ENCODE results near the gene TTLL4. TPM values are rescaled to one million over a fixed set of nuclear protein-coding genes. Genes with fewer than 3 reads are reported as not detected.
A peak's percentile ranks its signal among the peaks of the same experiment; 100 is the strongest.

Gene TTLL4
- total and polyA plus RNA-seq, 4 donors, result 18.6 to 30.5 (median 22.3) TPM

DNA sequence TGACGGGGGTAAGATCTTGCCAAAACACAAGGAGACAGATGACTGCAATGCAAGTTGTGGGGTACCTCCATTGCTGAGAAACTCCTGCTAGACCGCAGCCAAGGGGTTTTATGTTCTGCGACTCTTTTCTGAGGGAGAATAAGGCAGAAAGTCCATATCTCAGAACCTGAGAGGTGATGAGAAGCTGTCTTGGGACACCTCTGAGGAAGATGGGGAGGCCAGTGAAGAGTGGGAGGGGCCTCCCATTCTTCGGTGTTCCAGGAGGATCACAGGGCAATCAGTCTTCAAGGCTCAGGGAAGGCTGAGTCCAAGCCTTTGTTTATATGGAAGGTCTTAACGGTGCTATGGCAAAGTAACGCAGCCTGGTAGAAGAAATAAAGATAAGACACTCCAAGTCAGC, 89.4 kb downstream of the TTLL4 start:
- H3K4me1 ChIP-seq (ENCODE audit: control insufficient read depth in 5 of 5, insufficient read depth in 5 of 5, low read length in 5 of 5), result peaks cover 0 to 17% (median 5%) of the 10 kb centered on the region in 5 donors
- ATAC-seq (ENCODE audit: insufficient read depth, low FRiP score), result no peak
- DNase-seq, result no peak
- no peaks in the 10 kb centered on the region for H3K27me3 ChIP-seq (ENCODE audit: control insufficient read depth in 3 of 3, insufficient read depth in 3 of 3, low read length in 2 of 3)
- WGBS, 2 donors, result 60 to 68% methylated on average over 6 of the region's 6 CpGs
- H3K9ac ChIP-seq (ENCODE audit: insufficient read depth in 1 of 2, low read length in 2 of 2), result no peak overlapping the region
- no peaks in the 10 kb centered on the region for H3K36me3 ChIP-seq (ENCODE audit: control insufficient read depth in 4 of 4, insufficient read depth in 4 of 4, low read length in 4 of 4)
- TF ChIP-seq, protein P1, sequence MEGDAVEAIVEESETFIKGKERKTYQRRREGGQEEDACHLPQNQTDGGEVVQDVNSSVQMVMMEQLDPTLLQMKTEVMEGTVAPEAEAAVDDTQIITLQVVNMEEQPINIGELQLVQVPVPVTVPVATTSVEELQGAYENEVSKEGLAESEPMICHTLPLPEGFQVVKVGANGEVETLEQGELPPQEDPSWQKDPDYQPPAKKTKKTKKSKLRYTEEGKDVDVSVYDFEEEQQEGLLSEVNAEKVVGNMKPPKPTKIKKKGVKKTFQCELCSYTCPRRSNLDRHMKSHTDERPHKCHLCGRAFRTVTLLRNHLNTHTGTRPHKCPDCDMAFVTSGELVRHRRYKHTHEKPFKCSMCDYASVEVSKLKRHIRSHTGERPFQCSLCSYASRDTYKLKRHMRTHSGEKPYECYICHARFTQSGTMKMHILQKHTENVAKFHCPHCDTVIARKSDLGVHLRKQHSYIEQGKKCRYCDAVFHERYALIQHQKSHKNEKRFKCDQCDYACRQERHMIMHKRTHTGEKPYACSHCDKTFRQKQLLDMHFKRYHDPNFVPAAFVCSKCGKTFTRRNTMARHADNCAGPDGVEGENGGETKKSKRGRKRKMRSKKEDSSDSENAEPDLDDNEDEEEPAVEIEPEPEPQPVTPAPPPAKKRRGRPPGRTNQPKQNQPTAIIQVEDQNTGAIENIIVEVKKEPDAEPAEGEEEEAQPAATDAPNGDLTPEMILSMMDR (IDR thresholded peaks at IDR 0.05; ENCODE audit: control extremely low read depth, extremely low read depth), result no peak
- no peak overlapping the region for H3K4me3 ChIP-seq
- peaks cover 0 to 6% (median 3%) of the 10 kb centered on the region in 4 donors for H3K9me3 ChIP-seq (ENCODE audit: control insufficient read depth in 4 of 4, insufficient read depth in 3 of 4, low read length in 3 of 4)
- H3K27ac ChIP-seq (ENCODE audit: low read depth in 1 of 2, low read length in 1 of 2), result no peak overlapping the region

DNA sequence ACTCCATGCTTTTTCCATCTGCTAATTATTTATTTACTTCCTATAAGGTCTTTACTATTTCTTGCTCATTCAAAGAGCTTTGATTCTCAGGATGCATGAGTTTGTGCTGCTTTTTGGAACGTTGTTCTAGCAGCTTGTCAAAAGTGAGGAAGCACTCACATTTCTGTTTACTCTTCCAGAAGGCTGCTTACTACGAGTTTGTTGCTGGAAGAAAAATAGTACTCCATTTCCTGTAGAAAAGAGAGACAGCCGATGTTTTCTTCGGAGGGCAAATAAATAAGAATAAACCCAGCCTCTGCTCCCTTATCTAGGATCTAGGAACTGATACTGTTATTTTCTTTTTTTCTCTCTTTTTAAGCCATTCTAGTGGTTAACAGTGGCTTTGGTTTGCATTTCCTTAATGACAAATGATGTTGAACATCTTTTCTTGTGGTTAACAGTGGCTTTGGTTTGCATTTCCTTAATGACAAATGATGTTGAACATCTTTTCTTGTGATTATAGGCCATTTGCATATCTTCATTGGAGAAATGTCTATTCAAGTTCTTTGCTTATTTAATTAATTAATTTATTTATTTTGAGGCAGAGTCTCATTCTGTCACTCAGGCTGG, 91.9 kb downstream of the TTLL4 start:
- Histone ChIP-seq H3K27ac (ENCODE audit: low read depth in 1 of 2, low read length in 1 of 2) (no peak overlapping the region), H3K36me3 (ENCODE audit: control insufficient read depth in 4 of 4, insufficient read depth in 4 of 4, low read length in 4 of 4) (no peaks in the 10 kb centered on the region), H3K4me3 (no peak overlapping the region), H3K27me3 (ENCODE audit: control insufficient read depth in 3 of 3, insufficient read depth in 3 of 3, low read length in 2 of 3) (no peaks in the 10 kb centered on the region), H3K4me1 (ENCODE audit: control insufficient read depth in 5 of 5, insufficient read depth in 5 of 5, low read length in 5 of 5) (peaks cover 0 to 27% (median 6%) of the 10 kb centered on the region in 5 donors), H3K9me3 (ENCODE audit: control insufficient read depth in 4 of 4, insufficient read depth in 3 of 4, low read length in 3 of 4) (peaks cover 0 to 6% (median 3%) of the 10 kb centered on the region in 4 donors), H3K9ac (ENCODE audit: insufficient read depth in 1 of 2, low read length in 2 of 2) (no peak overlapping the region)
- DNase-seq (peak in 2 of 3 donors; percentile 63 to 80), ATAC-seq (ENCODE audit: insufficient read depth, low FRiP score) (no peak)
- 15 to 17% methylated on average over 4 of the region's 4 CpGs for WGBS, 2 donors
- TF ChIP-seq, protein P1 (IDR thresholded peaks at IDR 0.05; ENCODE audit: control extremely low read depth, extremely low read depth), result no peak

DNA sequence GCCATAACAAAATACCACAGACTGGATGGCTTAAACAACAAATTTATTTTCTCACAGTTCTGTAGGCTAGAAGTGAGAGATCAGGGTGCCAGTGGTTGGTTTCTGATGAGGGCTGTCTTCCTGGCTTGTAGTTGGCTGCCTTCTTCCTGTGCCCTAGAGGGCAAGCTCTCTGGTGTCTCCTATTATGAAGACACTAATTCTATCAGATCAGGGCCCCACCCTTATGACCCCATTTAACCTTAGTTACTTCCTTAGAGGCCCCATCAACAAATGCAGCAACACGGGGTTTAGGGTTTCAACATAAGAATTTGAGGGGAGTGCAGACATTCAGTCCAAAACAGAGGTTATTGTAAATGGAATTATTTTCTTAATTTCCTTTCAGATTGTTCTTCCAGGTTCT, 94.2 kb downstream of the TTLL4 start:
- Histone ChIP-seq H3K27ac (ENCODE audit: low read depth in 1 of 2, low read length in 1 of 2) (no peak overlapping the region), H3K27me3 (ENCODE audit: control insufficient read depth in 3 of 3, insufficient read depth in 3 of 3, low read length in 2 of 3) (no peaks in the 10 kb centered on the region), H3K36me3 (ENCODE audit: control insufficient read depth in 4 of 4, insufficient read depth in 4 of 4, low read length in 4 of 4) (no peaks in the 10 kb centered on the region), H3K9me3 (ENCODE audit: control insufficient read depth in 4 of 4, insufficient read depth in 3 of 4, low read length in 3 of 4) (peaks cover 0 to 6% (median 3%) of the 10 kb centered on the region in 4 donors), H3K9ac (ENCODE audit: insufficient read depth in 1 of 2, low read length in 2 of 2) (no peak overlapping the region), H3K4me3 (no peak overlapping the region), H3K4me1 (ENCODE audit: control insufficient read depth in 5 of 5, insufficient read depth in 5 of 5, low read length in 5 of 5) (peaks cover 0 to 19% (median 4%) of the 10 kb centered on the region in 5 donors)
- no peak for DNase-seq
- TF ChIP-seq, protein P1 (IDR thresholded peaks at IDR 0.05; ENCODE audit: control extremely low read depth, extremely low read depth), result no peak
- WGBS, 2 donors, result 72 to 84% methylated on average over 1 of the region's 1 CpG
- ATAC-seq (ENCODE audit: insufficient read depth, low FRiP score), result no peak

Other genes with a start within 250 kb of the TTLL4 start
- 10 to 100 TPM; 13.6 to 23.5 TPM for gene USP37, start 142.5 kb upstream of the TTLL4 start, total RNA-seq
- gene USP37, start 142.5 kb upstream of the TTLL4 start, polyA plus RNA-seq, result 1 to 10 TPM; 2.6 to 2.7 TPM
- 10 to 100 TPM; 37.7 to 39.9 TPM for gene CNOT9, start 142.0 kb upstream of the TTLL4 start, total RNA-seq
- gene CNOT9, start 142.0 kb upstream of the TTLL4 start, polyA plus RNA-seq, result 10 to 100 TPM; 18.0 to 24.7 TPM
- gene PLCD4, start 102.9 kb upstream of the TTLL4 start, total RNA-seq, result 1 to 10 TPM; 1.1 to 4.7 TPM
- gene PLCD4, start 102.9 kb upstream of the TTLL4 start, polyA plus RNA-seq, result under 1 TPM; 0.07 to 0.49 TPM
- gene ZNF142, start 51.2 kb upstream of the TTLL4 start, total RNA-seq, result 10 to 100 TPM; 17.2 to 29.4 TPM
- gene ZNF142, start 51.2 kb upstream of the TTLL4 start, polyA plus RNA-seq, result 1 to 10 TPM; 7.2 to 7.7 TPM
- 10 to 100 TPM; 21.4 to 45.2 TPM for gene BCS1L, start 51.2 kb upstream of the TTLL4 start, total RNA-seq
- gene BCS1L, start 51.2 kb upstream of the TTLL4 start, polyA plus RNA-seq, result 10 to 100 TPM; 31.5 to 38.8 TPM
- 10 to 100 TPM; 15.5 to 20.0 TPM for gene RNF25, start 38.8 kb upstream of the TTLL4 start, total RNA-seq
- gene RNF25, start 38.8 kb upstream of the TTLL4 start, polyA plus RNA-seq, result 10 to 100 TPM; 20.0 to 34.4 TPM
- gene STK36, start 38.7 kb upstream of the TTLL4 start, total RNA-seq, result 10 to 100 TPM; 39.7 to 70.6 TPM
- gene STK36, start 38.7 kb upstream of the TTLL4 start, polyA plus RNA-seq, result 10 to 100 TPM; 18.0 to 22.9 TPM
- gene CYP27A1, start 71.3 kb downstream of the TTLL4 start, total RNA-seq, result 100 to 1,000 TPM in 1 of 2 donors, 10 to 100 TPM in 1; 38.3 to 110 TPM
- 10 to 100 TPM; 65.3 to 88.9 TPM for gene CYP27A1, start 71.3 kb downstream of the TTLL4 start, polyA plus RNA-seq
- not detected for gene PRKAG3, start 121.0 kb downstream of the TTLL4 start, total RNA-seq
- gene PRKAG3, start 121.0 kb downstream of the TTLL4 start, polyA plus RNA-seq, result under 1 TPM in 1 of 2 donors, not detected in 1; 0.01 TPM
- under 1 TPM; 0.40 to 0.54 TPM for gene WNT6, start 149.0 kb downstream of the TTLL4 start, total RNA-seq
- under 1 TPM; 0.08 to 0.16 TPM for gene WNT6, start 149.0 kb downstream of the TTLL4 start, polyA plus RNA-seq
- under 1 TPM; 0.65 to 0.77 TPM for gene WNT10A, start 170.0 kb downstream of the TTLL4 start, total RNA-seq
- under 1 TPM; 0.17 to 0.43 TPM for gene WNT10A, start 170.0 kb downstream of the TTLL4 start, polyA plus RNA-seq
- gene CDK5R2, start 248.8 kb downstream of the TTLL4 start, total RNA-seq, result under 1 TPM in 1 of 2 donors, not detected in 1; 0.17 TPM
- under 1 TPM; 0.03 to 0.08 TPM for gene CDK5R2, start 248.8 kb downstream of the TTLL4 start, polyA plus RNA-seq